SK-N-SH (cell line): ENCODE measurements around the gene VEGFA. TPM values are rescaled to one million over a fixed set of nuclear protein-coding genes. Genes with fewer than 3 reads are reported as not detected.

ENCODE experiments used
- CTCF ChIA-PET: fragments of 300-600, 350-600 bp; formaldehyde crosslinking; extraction: SDS; loops from one replicate; lab custom pipeline; 2021; lab: Yijun Ruan, JAX
- POLR2A ChIA-PET: fragments of 350-600 bp; sonication (Branson Sonifier 250); formaldehyde crosslinking; extraction: SDS; loops from one replicate; lab custom pipeline; 2020; ENCODE audit warnings: antibody characterized with exemption, inconsistent platforms; lab: Yijun Ruan, JAX
- DNase-seq: peaks from one replicate; pipeline ENCODE4 v3.0.0; 2012
- H2AFZ ChIP-seq: fragments of 200-600 bp; sonication (generic); 2 replicates; pipeline ENCODE4 v1.8.1; 2016; ENCODE audit warnings: antibody characterized with exemption, mild to moderate bottlenecking, low read depth
- H3F3A ChIP-seq: fragments of 200-600 bp; sonication (generic); replicated peaks from 2 replicates; pipeline ENCODE3; 2016; ENCODE audit warnings: antibody characterized with exemption, mild to moderate bottlenecking; ENCODE audit not compliant: insufficient read depth
- H3K27ac ChIP-seq, 2 experiments: fragments of 200-500 bp in 1 of 2; fragments of 200-600 bp in 1 of 2; sonication (Bioruptor generic) in 1 of 2; sonication (generic), shearing (Covaris generic) in 1 of 2; 2 replicates each; pipeline versions ENCODE4 v1.5.1 to v1.6.1; 2014 to 2016; ENCODE audit warnings: low read depth in 2 of 2, inconsistent platforms in 1 of 2, low read length in 1 of 2, mild to moderate bottlenecking in 1 of 2, mixed read lengths in 1 of 2
- H3K27me3 ChIP-seq: fragments of 200-600 bp; sonication (generic), shearing (Covaris generic); 2 replicates; pipeline ENCODE4 v1.6.1; 2016; ENCODE audit warnings: mixed run types; ENCODE audit not compliant: insufficient read depth
- H3K36me3 ChIP-seq, 2 experiments: fragments of 200-500 bp in 1 of 2; fragments of 200-600 bp in 1 of 2; sonication (Bioruptor generic) in 1 of 2; sonication (generic) in 1 of 2; replicated peaks in 1 of 2; 2 replicates each; pipeline versions ENCODE3 to v1.5.1; 2014 to 2016; ENCODE audit warnings: low read length in 1 of 2, mild to moderate bottlenecking in 1 of 2; ENCODE audit not compliant: insufficient read depth in 2 of 2, control insufficient read depth in 1 of 2
- H3K4me1 ChIP-seq, 2 experiments: fragments of 200-500 bp in 1 of 2; fragments of 200-600 bp in 1 of 2; sonication (Bioruptor generic) in 1 of 2; sonication (generic), shearing (Covaris generic) in 1 of 2; 2 replicates each; pipeline versions ENCODE4 v1.5.1 to v1.6.1; 2014 to 2016; ENCODE audit warnings: low read depth in 1 of 2, low read length in 1 of 2, mixed run types in 1 of 2; ENCODE audit not compliant: insufficient read depth in 2 of 2, control insufficient read depth in 1 of 2
- H3K4me2 ChIP-seq: fragments of 200-600 bp; sonication (generic), shearing (Covaris generic); 2 replicates; pipeline ENCODE4 v1.6.1; 2017; ENCODE audit warnings: mixed run types
- H3K4me3 ChIP-seq, 2 experiments: fragments of 200-500 bp in 1 of 2; fragments of 200-600 bp in 1 of 2; sonication (Bioruptor generic) in 1 of 2; sonication (generic), shearing (Covaris generic) in 1 of 2; 2 replicates each; pipeline versions ENCODE4 v1.5.1 to v1.8.1; 2014 to 2016; ENCODE audit warnings: low read depth in 2 of 2, inconsistent platforms in 1 of 2, low read length in 1 of 2, mild to moderate bottlenecking in 1 of 2, mixed read lengths in 1 of 2, moderate library complexity in 1 of 2
- H3K79me2 ChIP-seq: fragments of 200-600 bp; sonication (generic); 2 replicates; pipeline ENCODE4 v1.8.1; 2017; ENCODE audit warnings: mild to moderate bottlenecking; ENCODE audit not compliant: insufficient read depth
- H3K9ac ChIP-seq: fragments of 200-600 bp; sonication (generic); 2 replicates; pipeline ENCODE4 v1.6.1; 2017; ENCODE audit warnings: mixed run types
- H3K9me2 ChIP-seq: fragments of 200-600 bp; sonication (generic); 2 replicates; pipeline ENCODE4 v1.6.1; 2017; ENCODE audit warnings: mixed run types
- H3K9me3 ChIP-seq: fragments of 200-600 bp; sonication (generic); 2 replicates; pipeline ENCODE4 v1.6.1; 2017; ENCODE audit warnings: mixed run types, mild to moderate bottlenecking, moderate library complexity
- H4K20me1 ChIP-seq: fragments of 200-600 bp; sonication (generic); 2 replicates; pipeline ENCODE4 v1.6.1; 2017; ENCODE audit warnings: mild to moderate bottlenecking, mixed run types; ENCODE audit not compliant: insufficient read depth
- CTCF ChIP-seq: fragments of 200-600 bp; sonication (generic); IDR thresholded peaks from 2 replicates; pipeline ENCODE4 v1.6.1; 2017; ENCODE audit warnings: antibody characterized with exemption, mild to moderate bottlenecking, moderate library complexity
- FOXJ3 ChIP-seq: sonication (generic); formaldehyde crosslinking; IDR thresholded peaks from 2 replicates; pipeline ENCODE4 v1.5.1; 2020; ENCODE audit warnings: mild to moderate bottlenecking, missing genetic modification reagents
- GABPA ChIP-seq: IDR thresholded peaks from 2 replicates; pipeline ENCODE4 v1.4.0; 2012; ENCODE audit warnings: low read depth, mild to moderate bottlenecking
- IRF3 ChIP-seq: fragments of 150-350 bp; IDR thresholded peaks from 2 replicates; pipeline ENCODE4 v1.6.1; 2016; ENCODE audit warnings: mild to moderate bottlenecking, low read depth, low read length
- JUND ChIP-seq: IDR thresholded peaks from 2 replicates; pipeline ENCODE4 v1.4.0; 2012
- MEF2A ChIP-seq: IDR thresholded peaks from 2 replicates; pipeline ENCODE4 v1.4.0; 2012; ENCODE audit warnings: low read depth, borderline replicate concordance
- MXI1 ChIP-seq: IDR thresholded peaks from 2 replicates; pipeline ENCODE4 v1.6.1; 2012; ENCODE audit warnings: mild to moderate bottlenecking, low read depth, low read length, improper control_type of control experiment
- NRF1 ChIP-seq: IDR thresholded peaks from 2 replicates; pipeline ENCODE4 v1.6.1; 2012; ENCODE audit warnings: low read depth, mild to moderate bottlenecking, low read length
- POLR2AphosphoS5 ChIP-seq: IDR thresholded peaks from 2 replicates; pipeline ENCODE4 v1.6.1; 2012; ENCODE audit warnings: low read depth, low read length
- RAD21 ChIP-seq: IDR thresholded peaks from 2 replicates; pipeline ENCODE4 v1.6.1; 2012; ENCODE audit warnings: mild to moderate bottlenecking, low read length
- RCOR1 ChIP-seq: fragments of 150-350 bp; IDR thresholded peaks from 2 replicates; pipeline ENCODE4 v1.6.1; 2017; ENCODE audit warnings: antibody characterized with exemption, low read length
- REST ChIP-seq: IDR thresholded peaks from 2 replicates; pipeline ENCODE4 v1.6.1; 2012; ENCODE audit warnings: mild to moderate bottlenecking, low read depth, low read length, moderate library complexity
- RFX5 ChIP-seq: IDR thresholded peaks from 2 replicates; pipeline ENCODE4 v1.6.1; 2012; ENCODE audit warnings: mild to moderate bottlenecking, improper control_type of control experiment, low read length
- RXRA ChIP-seq: IDR thresholded peaks from 2 replicates; pipeline ENCODE4 v1.4.0; 2012; ENCODE audit warnings: low read depth, mild to moderate bottlenecking, borderline replicate concordance
- SIN3A ChIP-seq: IDR thresholded peaks from 2 replicates; pipeline ENCODE4 v1.6.1; 2012; ENCODE audit warnings: low read depth, mild to moderate bottlenecking, low read length, moderate library complexity, borderline replicate concordance
- SMC3 ChIP-seq: IDR thresholded peaks from 2 replicates; pipeline ENCODE4 v1.6.1; 2012; ENCODE audit warnings: low read depth, low read length, improper control_type of control experiment
- TEAD4 ChIP-seq: IDR thresholded peaks from 2 replicates; pipeline ENCODE4 v1.4.0; 2012; ENCODE audit warnings: mild to moderate bottlenecking, borderline replicate concordance; ENCODE audit not compliant: insufficient read depth
- USF1 ChIP-seq: IDR thresholded peaks from 2 replicates; pipeline ENCODE4 v1.4.0; 2012; ENCODE audit warnings: low read depth, borderline replicate concordance
- ZBTB33 ChIP-seq: IDR thresholded peaks from 2 replicates; pipeline ENCODE4 v1.4.0; 2012; ENCODE audit warnings: low read depth, borderline replicate concordance
- WGBS: methylation state at CpG from one replicate; pipeline ENCODE4 v1.1.6; 2017; ENCODE audit warnings: low lambda C conversion rate; 5-methylcytosine and 5-hydroxymethylcytosine counted together
- polyA plus RNA-seq, 3 experiments: library from polyadenylated mRNA; depleted of rRNA; stranded (reverse); fragments of >200 nt; gene quantifications; 2 replicates each; pipeline ENCODE4 v1.2.3, GENCODE V29; 2012

The VEGFA gene
- polyA plus RNA-seq, 1 of the 3 experiments (the other 2 are of a cell fraction), result 81.0 TPM

GRCh38 chr6:43796903-43797890, 27.2 kb downstream of the VEGFA start:
- Histone ChIP-seq H3F3A (no peaks in the 10 kb centered on the region), H3K4me3 (no peak overlapping the region), H4K20me1 (no peaks in the 10 kb centered on the region), H3K36me3 (no peaks in the 10 kb centered on the region), H3K79me2 (no peaks in the 10 kb centered on the region), H3K9me3 (no peaks in the 10 kb centered on the region), H3K9ac (no peak overlapping the region), H3K27me3 (no peaks in the 10 kb centered on the region), H3K4me2 (no peak overlapping the region), H3K9me2 (no peaks in the 10 kb centered on the region), H2AFZ (no peak overlapping the region), H3K27ac (no peak overlapping the region; a peak in 1 of 4 replicates), H3K4me1 (peaks cover 0 to 23% of the 10 kb centered on the region in 2 experiments; a peak in 2 of 4 replicates)
- POLR2A ChIA-PET, result interaction anchor here (0.7 to 0.9 kb wide), 2 partner anchors 28 to 140 kb away, joined by 3 read pairs; no protein-coding TSS in a partner anchor
- TF ChIP-seq SIN3A (no peak), ZBTB33 (no peak), FOXJ3 (CRISPR knock-in tag) (no peak), MXI1 (no peak), RCOR1 (no peak), NRF1 (no peak), POLR2AphosphoS5 (no peak), CTCF (no peak), TEAD4 (no peak), RXRA (no peak), MEF2A (no peak), RFX5 (no peak), GABPA (no peak), SMC3 (no peak), USF1 (no peak), REST (no peak), IRF3 (no peak), JUND (no peak), RAD21 (no peak)
- CTCF ChIA-PET, result interaction anchor here (0.8 to 2.4 kb wide), 5 partner anchors 23 to 282 kb away, joined by 3 to 13 read pairs (median 4); partner anchors contain the start of gene VEGFA
- DNase-seq, result no peak
- 90% methylated on average over 11 of the region's 11 CpGs for WGBS
